ENCODE results near the gene PRR30.

PRR30 gene

DNA sequence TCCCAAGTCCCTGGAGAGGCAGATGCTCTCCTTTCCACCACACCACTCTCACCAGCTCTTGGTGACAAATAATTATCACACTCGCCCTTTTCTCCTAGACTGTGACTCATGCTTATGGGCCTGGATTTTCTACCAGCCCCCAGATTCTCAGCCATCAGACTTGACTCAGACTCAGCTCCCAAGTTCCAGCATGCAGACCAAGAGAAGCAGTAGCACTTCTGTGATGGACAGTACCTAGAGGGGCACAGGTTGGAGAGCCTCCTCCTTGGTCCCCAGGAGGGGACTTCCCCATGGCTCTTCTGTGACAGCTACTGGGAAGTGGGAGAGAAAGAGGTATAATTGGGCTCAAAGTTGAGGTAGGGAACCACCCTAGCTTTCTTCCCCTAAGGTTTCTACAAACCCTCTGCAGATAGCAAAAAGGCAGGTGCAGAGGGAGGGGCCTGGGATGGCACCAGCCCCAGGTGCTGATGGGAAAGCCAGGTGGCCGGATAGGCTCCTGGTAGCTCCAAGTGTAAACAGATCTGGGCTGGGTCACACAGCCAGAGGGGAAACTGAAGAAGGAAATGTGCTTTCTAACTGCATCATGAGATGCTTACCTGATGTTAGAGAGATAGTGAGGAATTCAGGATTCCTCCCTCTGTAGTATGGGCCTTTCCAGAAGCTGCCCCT, 13.7 kb upstream of the PRR30 start:
- DNase-seq: no peak

DNA sequence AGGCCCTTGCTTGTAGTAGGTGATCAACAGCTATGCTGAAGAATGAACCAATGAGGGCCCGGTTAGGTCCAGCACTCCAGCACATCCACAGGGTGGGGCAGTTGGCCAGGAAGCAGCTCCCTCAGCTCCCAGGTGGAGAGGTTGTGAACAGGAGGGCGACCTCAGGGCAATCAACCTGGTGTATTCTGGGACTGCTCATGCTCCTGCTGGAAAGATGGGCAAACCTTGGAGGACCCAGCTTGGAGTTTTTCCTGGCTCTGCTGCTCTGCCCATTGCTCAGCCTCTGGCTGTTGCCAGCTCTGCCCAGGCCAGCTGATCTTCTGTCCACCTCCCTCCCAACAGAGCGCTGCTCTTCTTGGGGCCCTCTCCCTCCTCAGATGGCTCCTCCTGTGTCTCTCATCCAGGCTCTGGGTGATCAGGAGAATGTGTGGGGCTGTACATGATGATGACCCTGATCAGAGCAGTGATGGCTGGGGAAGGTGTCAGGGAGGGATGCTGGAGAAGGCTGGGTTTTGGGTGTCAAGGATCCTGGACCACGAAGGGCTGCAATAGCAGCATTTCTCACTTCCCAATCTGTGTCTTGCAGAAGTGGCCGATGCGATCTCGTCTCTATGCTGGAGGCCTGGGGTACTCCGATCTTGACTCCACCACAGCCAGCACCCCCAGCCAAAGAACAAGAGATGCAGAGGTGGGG, 13.0 kb upstream of the PRR30 start:
- DNase-seq: no peak

DNA sequence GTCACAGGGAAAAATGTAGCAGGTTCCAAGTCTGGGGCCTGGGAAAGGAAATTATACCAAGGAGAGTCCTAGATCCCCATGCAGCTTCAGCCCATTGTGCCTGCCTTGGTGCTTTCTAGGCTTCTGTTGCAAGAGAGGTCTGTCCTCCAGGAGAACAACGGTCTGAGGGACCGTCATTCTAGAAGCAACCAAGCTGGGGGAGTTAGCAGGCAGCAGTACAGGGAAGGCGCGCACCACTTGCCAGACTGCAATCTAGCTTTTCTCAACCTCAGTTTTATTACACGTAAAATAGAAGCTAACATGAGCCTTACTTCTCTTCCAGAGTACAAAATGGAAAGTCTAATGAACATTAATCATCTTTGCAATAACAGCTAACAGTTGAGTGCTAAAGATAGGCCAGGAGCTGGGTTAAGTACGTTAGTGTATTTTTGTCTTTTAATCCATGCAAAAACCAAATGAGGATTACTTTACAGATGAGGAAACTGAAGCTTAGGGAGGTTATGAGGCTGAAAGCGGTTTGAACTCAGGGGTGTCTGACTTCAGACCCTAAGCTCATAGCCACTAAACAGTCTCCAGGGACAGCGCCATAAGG, 11.5 kb upstream of the PRR30 start:
- DNase-seq: no peak

DNA sequence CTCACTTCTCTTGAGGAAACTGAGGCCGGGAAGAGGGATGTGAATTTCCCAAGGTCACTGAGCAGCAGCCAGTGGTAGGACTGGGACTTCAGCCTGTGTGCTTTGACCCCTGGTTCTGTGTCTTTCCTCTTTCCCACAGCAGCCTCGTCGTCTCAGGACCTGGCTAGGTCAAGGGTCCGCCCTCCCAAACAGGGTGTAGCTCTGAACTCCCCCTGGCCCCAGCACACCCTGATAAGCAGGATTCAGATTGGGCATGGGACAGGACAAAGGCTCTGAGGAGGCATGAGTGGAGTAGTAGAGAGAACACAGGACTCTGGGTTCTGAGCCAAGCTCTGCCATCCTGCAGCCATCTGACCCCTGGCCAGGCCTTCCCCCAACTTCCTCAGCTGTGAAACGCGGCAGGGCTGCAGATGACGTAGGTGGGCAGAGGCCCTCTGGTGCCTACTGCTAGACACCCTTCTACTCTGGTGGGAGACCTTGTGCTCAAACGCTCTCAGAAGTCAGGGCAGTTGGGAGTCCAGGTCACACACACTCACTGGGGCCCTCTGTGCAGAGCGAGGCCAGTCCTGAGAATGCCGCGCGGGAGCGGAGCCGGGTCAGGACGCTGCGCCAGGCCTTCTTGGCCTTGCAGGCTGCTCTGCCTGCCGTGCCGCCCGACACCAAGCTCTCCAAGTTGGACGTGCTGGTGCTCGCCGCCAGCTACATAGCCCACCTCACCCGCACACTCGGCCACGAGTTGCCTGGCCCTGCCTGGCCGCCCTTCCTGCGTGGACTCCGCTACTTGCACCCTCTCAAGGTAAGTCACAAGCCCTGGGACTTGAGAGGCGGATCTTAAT, 10.6 kb upstream of the PRR30 start:
- DNase-seq: no peak

DNA sequence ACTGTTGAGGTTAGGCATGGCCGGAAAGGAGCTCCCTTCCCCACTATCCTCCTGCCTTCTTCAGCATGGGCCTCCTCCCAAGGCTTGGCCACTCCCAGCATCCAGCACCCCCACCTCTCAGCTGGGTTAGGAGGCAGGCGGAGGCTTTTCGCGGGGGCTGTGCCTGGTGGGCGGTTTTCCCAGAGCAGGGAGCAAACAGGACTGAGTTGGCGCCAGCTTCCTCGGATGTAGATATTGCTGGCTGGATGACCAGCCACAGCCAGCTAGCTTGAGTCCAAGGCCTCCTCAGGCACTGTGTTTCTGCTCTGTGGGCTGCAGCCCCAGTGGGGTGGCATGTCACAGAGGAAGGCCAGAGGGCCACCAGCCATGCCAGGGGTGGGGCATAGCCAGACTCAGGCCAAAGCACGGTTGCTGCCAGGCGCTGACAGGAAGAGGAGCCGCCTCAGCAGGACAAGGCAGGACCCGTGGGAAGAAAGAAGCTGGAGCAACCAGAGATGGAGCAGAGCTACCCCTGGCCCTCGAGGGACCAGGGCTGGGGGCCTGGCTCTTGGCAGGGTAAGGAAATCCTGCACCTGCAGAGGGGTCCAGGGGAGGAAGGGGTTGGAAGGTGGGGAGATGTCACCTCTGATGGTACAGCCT, 9.7 kb upstream of the PRR30 start, which contains the start of gene TCF23:
TSS of gene TCF23 (plus strand) at position 204 of the 639 bp plus-strand sequence. CDS start at position 334, 130 bp downstream.
- no peak for DNase-seq

DNA sequence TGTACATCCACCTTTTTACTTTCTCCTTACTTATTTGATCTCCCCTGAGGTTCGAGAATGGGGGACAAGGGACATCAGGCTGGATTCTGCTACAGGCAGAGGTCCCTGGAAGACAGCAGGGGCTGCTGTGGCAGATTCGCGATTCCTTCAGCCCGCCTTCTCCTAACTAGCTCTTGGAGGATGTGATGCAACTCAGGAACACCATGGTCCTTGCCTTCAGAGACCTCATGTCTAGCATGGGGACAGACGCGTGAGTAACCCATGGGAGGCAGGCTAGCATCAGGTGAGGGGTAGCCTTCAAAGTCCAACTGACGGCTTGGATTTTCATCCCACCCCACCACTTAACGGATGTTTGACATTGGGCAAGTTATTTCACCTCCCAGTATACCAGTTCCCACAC, 8.7 kb upstream of the PRR30 start:
- no peak for DNase-seq

DNA sequence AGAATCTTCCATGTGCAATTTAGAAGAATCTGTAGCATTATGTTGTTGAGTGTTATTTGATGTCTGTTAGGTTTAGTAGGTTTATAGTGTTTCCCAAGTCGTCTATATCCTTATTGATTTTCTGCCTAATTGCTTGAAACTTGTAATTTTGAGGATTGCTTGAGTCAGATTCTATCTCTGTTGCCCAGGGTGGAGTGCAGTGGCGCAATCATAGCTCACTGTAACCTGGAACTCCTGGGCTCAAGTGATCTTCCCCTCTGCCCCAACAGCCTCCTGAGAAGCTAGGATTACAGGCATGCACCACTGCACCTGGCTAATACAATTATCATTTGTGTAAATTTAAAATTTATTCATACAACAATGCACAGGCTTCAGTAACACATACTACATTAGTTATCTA, 6.5 kb upstream of the PRR30 start:
- DNase-seq: no peak

DNA sequence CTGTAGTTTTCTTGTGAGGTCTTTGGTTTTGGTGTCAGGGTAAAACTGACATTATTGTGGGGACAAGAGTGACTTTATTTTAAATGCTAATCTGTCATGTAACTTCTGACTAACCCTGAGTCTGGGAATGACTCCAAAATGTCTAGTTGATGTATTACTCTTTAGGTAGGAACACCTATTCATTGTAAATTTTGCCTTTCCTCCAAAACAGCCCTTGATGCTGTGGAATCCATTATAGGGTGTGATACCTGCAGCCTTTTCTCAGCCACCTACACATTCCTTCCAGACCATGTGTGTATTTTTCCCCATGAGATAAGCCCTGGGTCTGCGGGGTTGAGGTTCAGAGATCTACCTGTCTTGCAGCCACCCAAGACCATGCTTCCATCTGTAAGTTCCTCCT, 4.1 kb upstream of the PRR30 start:
- DNase-seq: no peak

DNA sequence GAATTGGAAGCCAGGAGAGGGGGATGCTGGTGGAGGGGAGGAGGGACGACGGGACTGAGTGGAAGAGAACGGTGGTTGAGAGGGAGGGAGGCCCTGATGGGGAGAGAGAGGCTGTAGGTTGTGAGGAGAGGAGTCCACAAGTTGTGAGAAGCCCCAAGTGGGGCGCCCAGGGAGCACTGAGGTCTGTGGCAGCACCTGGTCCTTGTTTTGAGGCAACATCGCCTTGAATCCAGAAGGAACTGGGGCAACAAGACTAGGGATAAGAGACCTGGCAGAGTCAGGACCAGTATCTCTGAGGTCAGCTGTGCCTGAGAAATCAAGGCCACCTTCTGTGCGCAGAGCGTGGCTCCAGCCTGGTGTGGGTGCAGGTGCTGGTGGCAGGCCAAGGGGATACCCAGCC, 1.1 kb downstream of the PRR30 start:
- no peak for DNase-seq

DNA sequence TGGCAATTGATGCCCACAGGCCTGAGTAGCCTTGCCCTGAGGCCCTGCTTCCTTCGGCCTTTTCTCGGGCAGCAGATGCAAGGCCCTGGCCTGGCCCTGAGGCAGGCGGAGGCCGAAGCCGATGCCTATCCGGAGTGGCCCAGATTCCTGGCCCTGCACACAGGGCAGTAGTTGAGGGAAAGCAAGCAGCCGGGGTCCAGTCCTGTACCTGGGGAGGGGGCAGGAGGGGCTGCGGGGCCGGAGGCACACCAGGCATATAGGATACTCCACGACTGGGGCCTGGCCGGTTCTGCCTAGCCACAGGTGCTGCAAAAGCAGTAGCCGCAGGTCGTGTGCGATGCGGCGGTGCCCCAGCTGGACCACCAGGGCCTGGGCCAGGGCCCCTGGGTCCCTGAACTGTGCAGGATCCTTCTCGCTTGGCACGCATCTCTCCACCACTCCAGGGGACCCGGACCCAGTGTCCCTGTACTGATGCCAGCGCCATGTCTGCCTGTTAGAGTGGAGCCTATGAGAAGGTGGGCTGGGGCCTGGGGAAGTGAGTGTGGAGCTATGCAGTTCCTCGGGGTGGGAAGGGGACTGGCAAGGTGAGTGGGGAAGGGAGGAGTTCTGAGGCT, 1.8 kb downstream of the PRR30 start:
- no peak for DNase-seq

DNA sequence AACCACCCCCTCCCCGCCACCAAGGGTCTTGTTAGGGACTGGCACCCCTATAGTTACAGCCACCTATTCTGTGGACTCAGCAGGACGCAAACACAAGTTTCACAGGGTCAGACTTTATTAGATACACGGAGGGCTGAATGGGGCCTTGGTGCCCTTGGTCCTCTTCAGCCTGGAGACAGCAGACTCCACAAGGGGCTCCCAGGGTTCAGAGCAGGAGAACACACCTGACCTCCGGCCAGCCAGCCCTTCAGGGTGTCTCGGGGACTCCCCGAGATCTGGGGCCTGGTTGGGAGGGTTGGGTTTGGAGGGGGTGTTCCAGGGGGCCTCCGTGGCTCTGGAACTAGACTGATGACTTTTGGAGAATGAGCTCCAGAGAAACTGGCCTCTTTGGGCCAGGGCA, 2.5 kb downstream of the PRR30 start:
- DNase-seq: no peak

DNA sequence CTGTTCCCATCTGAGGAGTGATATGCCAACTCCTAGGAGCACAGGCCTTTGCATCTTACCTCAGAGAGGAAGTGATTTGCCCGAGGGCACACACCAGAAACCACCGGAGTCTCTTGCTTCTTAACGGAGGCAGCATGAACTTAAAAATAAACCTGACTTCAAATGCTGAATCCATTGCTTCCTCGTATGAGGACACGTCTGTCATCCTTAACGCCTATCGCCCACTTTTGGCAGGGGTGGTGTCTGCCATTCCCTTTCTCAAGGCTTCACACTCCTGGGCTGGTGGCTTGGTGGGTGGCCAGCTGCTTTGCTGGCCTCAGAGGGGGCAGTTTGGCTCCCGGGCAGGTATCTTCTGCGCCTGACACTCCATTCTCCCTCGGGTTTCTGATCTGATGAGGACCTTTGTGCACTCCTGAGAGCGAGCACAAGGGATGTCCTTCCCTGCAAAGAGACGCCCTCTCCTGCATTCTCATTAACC, 3.7 kb downstream of the PRR30 start:
- no peak for DNase-seq

DNA sequence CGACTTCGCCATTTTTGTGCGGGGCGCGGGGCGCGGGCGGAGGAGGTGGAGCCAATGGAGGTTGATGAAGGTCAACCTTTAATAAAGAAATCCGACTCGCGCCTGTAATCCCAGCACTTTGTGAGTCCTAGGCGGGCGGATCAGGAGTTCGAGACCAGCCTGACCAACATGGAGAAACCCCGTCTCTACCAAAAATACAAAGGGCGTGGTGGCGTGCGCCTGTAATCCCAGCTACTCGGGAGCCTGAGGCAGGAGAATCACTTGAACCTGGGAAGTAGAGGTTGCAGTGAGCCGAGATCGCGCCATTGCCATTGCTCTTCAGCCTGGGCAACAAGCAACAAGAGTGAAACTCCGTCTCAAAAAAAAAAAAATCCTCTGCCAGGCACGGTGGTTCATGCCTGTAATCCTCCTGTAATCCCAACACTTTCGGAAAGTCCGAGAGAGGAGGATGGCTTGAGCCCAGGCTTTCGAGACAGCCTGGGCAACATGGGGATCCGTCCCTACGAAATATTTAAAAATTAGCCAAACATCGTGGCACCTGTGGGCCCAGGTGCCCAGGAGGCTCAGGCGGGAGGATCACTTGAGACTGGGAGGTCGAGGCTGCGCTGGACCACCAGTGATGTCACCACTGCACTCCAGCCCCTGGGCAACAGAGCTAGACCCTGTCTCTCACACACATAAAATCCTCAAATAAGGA, 4.3 kb downstream of the PRR30 start:
- DNase-seq: no peak

DNA sequence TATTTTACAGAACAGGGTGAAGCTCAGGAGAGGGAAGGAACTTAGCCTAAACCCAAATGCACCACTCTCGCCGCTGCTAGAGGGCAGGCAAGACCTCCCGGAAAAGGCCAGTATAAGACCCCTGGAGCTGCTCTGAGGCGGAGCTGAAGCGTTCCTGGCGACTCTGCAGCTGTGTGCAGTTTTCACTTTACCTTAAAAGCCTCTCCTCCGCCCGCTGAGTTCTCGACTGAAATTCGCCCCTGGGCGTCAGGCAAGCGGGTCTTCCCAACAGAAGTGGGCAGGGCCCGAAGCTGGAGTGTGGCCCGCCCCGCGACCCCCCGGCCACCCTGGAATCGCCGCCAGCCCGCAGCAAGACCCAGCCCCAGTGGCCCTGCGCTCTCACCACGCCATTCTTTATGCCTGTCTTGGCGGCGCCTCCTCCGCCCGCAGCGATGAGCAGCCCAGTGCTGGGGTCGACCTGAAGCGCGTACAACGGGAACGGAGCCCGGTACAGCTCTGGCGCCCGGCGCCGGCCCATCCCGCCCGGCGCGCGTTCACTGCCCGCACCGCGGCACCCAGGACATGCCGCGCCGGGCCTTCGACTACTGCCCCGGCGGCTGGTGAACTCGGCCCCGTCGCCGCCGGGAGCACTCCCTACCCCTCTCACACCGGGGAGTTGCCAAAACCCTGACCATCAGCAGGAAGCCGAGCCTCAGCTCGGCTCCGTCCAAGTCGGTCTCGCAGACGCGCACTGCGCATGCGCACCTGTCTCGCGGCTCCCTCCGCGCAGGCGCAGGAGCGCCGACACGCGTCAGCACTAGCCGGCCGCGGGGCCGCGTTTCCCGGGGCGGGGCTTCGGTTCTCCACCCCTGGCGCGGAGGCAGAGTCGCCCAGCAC, 5.1 kb downstream of the PRR30 start, which contains the start of gene PREB:
TSS of gene PREB (minus strand) at position 732 of the 876 bp plus-strand sequence. CDS start at position 517, 215 bp downstream.
- peak; percentile 89 for DNase-seq

DNA sequence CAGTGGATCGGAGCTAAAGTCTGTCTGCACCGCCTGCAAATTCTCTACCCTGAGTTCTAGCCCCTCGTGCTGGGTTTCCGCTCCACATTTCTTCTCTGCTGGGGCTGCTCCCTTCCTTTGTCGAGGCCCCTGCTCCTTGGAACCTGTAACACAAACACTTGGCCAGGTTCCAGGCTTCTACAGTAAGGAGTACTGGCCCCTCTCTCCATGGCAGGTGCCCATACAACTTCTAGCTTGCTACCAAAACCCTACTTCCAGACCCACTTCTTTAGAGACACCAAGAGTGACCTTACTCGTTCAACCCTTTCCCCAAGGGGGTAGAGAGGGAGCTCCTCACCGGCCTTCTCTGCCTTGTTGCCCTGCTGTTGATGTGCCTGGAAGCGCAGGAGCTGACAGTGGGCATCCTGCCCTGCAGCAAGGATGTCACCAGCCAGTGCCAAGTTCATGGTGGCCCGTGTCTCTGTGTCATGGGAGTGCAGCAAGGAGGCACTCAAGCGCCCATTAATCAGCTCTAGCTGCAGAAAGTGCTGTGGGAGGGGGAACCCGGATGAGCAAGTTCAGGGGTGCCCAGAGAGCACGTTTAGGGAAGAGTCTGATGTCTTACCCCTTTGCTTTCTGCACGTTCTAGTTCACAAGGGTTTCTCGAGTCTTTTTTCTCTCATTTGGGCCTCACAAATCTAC, 5.9 kb downstream of the PRR30 start:
- DNase-seq: no peak

DNA sequence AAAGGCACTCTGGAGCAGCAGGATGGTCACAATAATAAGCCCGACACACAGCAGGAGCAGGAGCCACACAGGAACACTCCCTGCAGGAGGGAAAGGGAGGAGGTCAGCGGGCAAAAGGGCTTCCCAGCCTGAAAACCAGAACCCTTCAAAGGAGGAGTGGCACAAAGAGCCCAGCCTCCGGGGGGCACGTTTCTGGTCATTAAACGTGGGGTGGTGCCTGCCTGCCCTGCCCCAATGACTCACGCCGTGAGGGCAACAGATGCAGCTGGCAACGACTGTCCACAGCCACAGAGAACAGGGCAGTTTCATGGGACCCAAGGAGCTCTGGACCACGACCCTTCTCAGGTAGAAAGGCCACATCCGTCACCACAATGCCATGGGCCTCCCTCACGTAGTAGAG, 7.8 kb downstream of the PRR30 start:
- DNase-seq: no peak

DNA sequence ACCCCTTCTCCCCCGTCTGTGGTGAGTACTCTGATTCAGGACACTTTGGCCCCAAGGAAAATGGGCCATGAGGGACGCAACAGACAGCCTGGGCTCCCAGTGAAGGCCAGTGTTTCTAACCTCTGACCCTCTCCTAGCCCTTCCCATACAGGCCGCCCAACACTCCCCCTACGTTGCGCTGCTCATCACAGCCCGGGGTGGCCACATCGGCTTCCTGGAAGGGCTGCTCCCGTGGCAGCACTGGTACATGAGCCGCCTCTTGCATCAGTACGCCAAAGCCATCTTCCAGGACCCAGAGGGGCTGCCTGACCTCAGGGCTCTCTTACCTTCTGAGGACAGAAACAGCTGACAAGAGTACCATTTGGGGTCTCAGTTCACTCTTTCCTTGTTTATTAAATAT, 8.8 kb downstream of the PRR30 start:
- no peak for DNase-seq

DNA sequence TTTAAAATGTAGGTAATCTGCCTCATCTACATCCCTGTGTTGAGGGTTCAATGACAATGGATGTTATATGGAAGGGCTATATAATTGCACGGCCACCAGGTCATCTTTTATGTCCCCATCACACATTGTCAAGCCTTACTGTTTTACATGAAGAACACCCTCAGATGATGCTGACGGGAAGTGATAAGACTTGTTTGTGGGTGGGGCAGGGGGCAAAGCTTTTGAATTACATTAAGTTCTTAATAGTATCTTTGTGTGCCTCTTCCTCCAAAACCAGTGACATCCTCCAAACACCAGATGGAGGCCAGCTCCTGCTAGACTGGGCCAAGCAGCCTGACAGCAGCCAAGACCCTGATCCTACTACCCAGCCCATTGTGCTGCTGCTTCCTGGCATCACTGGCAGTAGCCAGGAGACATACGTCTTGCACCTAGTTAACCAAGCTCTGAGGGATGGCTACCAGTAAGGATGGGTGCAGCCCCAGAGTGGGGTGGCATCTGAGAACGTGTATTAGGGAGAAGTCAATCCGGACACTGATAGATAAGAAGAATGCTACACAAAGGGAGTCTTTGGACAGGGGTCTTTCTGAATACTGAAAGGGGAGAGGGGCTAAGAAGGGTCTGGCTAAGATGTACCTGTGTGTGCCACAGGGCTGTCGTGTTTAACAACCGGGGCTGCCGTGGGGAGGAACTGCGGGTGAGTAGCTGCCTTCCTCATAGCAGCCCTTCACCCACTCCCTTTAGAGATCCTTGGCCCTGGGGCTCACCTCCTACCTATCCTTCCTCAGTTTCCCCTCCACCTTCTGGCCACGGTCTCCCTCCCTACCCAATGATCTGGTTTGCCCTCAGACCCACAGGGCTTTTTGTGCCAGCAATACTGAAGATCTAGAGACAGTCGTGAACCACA, 10.3 kb downstream of the PRR30 start:
- DNase-seq: no peak

Data from NCI-H1105 treated with DMSO at 0.1 percent for 48 hours (cell line).